HCT116 (cell line): ENCODE results near the gene HPS3. TPM values are rescaled to one million over a fixed set of nuclear protein-coding genes. Genes with fewer than 3 reads are reported as not detected.

ENCODE experiments used
- ATAC-seq: fragments of 200-7000 bp; cut with Tn5 transposase; 2 replicates; pipeline ENCODE4 v1.9.1; 2020; ENCODE audit warnings: mild to moderate bottlenecking, moderate library complexity
- BruUV-seq: library from RNA; stranded (reverse); fragments of 400-500 nt; replicated peaks from 2 replicates; lab custom pipeline; 2021; lab: Mats Ljungman, UMichigan
- CTCF ChIA-PET: fragments of 300-600 bp; sonication (Branson Sonifier 250); formaldehyde crosslinking; loops from one replicate; lab custom pipeline; 2021; ENCODE audit warnings: antibody characterized with exemption; lab: Charles Lee
- POLR2A ChIA-PET: fragments of 300-600, 350-600 bp; sonication (Branson Sonifier 250); formaldehyde crosslinking; loops from one replicate; lab custom pipeline; 2021; ENCODE audit warnings: antibody characterized with exemption; lab: Charles Lee
- RAD21 ChIA-PET, 2 experiments: fragments of 300-600 bp; sonication (Branson Sonifier 250); formaldehyde crosslinking; loops; one replicate each; lab custom pipeline; 2023; ENCODE audit warnings: low total read pairs in 2 of 2; ENCODE audit not compliant: uncharacterized antibody in 2 of 2, unreplicated experiment in 2 of 2, low non-redundant PET in 1 of 2; lab: Charles Lee
- DNase-seq: peaks from one replicate; pipeline ENCODE4 v3.0.0-alpha.2; 2010; ENCODE audit warnings: low read depth, low spot score
- H2AFZ ChIP-seq: fragments of 200-600 bp; shearing (Covaris generic), sonication (generic); 2 replicates; pipeline ENCODE4 v1.6.1; 2017; ENCODE audit warnings: low read depth, mixed run types, mixed read lengths, antibody characterized with exemption, low read length; ENCODE audit not compliant: poor library complexity, severe bottlenecking
- H3K27ac ChIP-seq: 2 replicates; pipeline ENCODE4 v1.5.1; 2012; ENCODE audit warnings: low read depth, low read length
- H3K27me3 ChIP-seq: fragments of 200-600 bp; sonication (generic); 2 replicates; pipeline ENCODE4 v1.6.1; 2016; ENCODE audit warnings: mixed run types, low read length, mixed read lengths; ENCODE audit not compliant: insufficient read depth
- H3K36me3 ChIP-seq, 2 experiments: fragments of 200-500 bp in 1 of 2; fragments of 200-600 bp in 1 of 2; sonication (Bioruptor generic) in 1 of 2; sonication (generic) in 1 of 2; 2 replicates each; pipeline versions ENCODE4 v1.5.1 to v1.6.1; 2014 to 2016; ENCODE audit warnings: low read length in 2 of 2, inconsistent platforms in 1 of 2, mixed read lengths in 1 of 2, mixed run types in 1 of 2; ENCODE audit not compliant: insufficient read depth in 2 of 2, control insufficient read depth in 1 of 2
- H3K4me1 ChIP-seq, 2 experiments: fragments of 200-600 bp in 1 of 2; sonication (generic) in 1 of 2; 2 replicates each; pipeline versions ENCODE4 v1.5.1 to v1.6.1; 2012 to 2017; ENCODE audit warnings: low read length in 2 of 2, inconsistent platforms in 1 of 2, mild to moderate bottlenecking in 1 of 2, mixed read lengths in 1 of 2, mixed run types in 1 of 2, moderate library complexity in 1 of 2; ENCODE audit not compliant: insufficient read depth in 2 of 2, control insufficient read depth in 1 of 2
- H3K4me2 ChIP-seq: fragments of 200-600 bp; sonication (generic); 2 replicates; pipeline ENCODE4 v1.6.1; 2017; ENCODE audit warnings: mixed run types, low read length, mixed read lengths
- H3K4me3 ChIP-seq, 2 experiments: fragments of 200-600 bp in 1 of 2; sonication (generic) in 1 of 2; replicated peaks in 1 of 2; 2 replicates each; pipeline ENCODE4 v1.5.1; 2011 to 2016; ENCODE audit warnings: low read length in 2 of 2, control low read depth in 1 of 2, low read depth in 1 of 2, mild to moderate bottlenecking in 1 of 2, mixed read lengths in 1 of 2, mixed run types in 1 of 2
- H3K79me2 ChIP-seq: fragments of 200-600 bp; sonication (generic); 2 replicates; pipeline ENCODE4 v1.6.1; 2017; ENCODE audit warnings: mild to moderate bottlenecking, mixed run types, low read length, moderate library complexity, mixed read lengths; ENCODE audit not compliant: insufficient read depth
- H3K9ac ChIP-seq: fragments of 200-600 bp; sonication (generic); 2 replicates; pipeline ENCODE4 v1.6.1; 2016; ENCODE audit warnings: low read length, mixed read lengths
- H3K9me2 ChIP-seq: fragments of 200-600 bp; sonication (generic), shearing (Covaris generic); 2 replicates; pipeline ENCODE4 v1.6.1; 2017; ENCODE audit warnings: mixed run types, mild to moderate bottlenecking, moderate library complexity; ENCODE audit not compliant: insufficient read depth
- H3K9me3 ChIP-seq, 2 experiments: fragments of 200-500 bp in 1 of 2; fragments of 200-600 bp in 1 of 2; sonication (Bioruptor generic) in 1 of 2; sonication (generic) in 1 of 2; 2 replicates each; pipeline ENCODE4 v1.6.1; 2014 to 2017; ENCODE audit warnings: low read length in 2 of 2, mixed read lengths in 2 of 2, inconsistent platforms in 1 of 2, low read depth in 1 of 2, mild to moderate bottlenecking in 1 of 2, mixed run types in 1 of 2, moderate library complexity in 1 of 2; ENCODE audit not compliant: control insufficient read depth in 1 of 2, insufficient read depth in 1 of 2
- H4K20me1 ChIP-seq: fragments of 200-600 bp; sonication (generic), shearing (Covaris generic); 2 replicates; pipeline ENCODE4 v1.6.1; 2017; ENCODE audit warnings: mixed run types, mild to moderate bottlenecking, moderate library complexity; ENCODE audit not compliant: insufficient read depth
- ATF3 ChIP-seq: IDR thresholded peaks from 2 replicates; pipeline ENCODE4 v1.6.1; 2012
- CBX3 ChIP-seq: IDR thresholded peaks from 2 replicates; pipeline ENCODE4 v1.6.1; 2012; ENCODE audit warnings: low read depth
- EZH2 ChIP-seq: fragments of 200-600 bp; sonication (generic); IDR thresholded peaks from 2 replicates; pipeline ENCODE4 v1.6.1; 2017; ENCODE audit warnings: antibody characterized with exemption, mixed run types
- EZH2phosphoT487 ChIP-seq: fragments of 200-600 bp; IDR thresholded peaks from 2 replicates; pipeline ENCODE4 v1.6.1; 2018; ENCODE audit warnings: antibody characterized with exemption, borderline replicate concordance
- FOSL1 ChIP-seq: IDR thresholded peaks from 2 replicates; pipeline ENCODE4 v1.6.1; 2012; ENCODE audit warnings: low read depth
- JUND ChIP-seq: IDR thresholded peaks from 2 replicates; pipeline ENCODE4 v1.6.1; 2012
- POLR2A ChIP-seq: IDR thresholded peaks from 2 replicates; pipeline ENCODE4 v1.7.0; 2011; ENCODE audit warnings: borderline replicate concordance; ENCODE audit not compliant: insufficient read depth, insufficient read length; ENCODE audit errors: extremely low read depth
- POLR2AphosphoS5 ChIP-seq: IDR thresholded peaks from 2 replicates; pipeline ENCODE4 v1.6.1; 2011; ENCODE audit warnings: mild to moderate bottlenecking, low read depth, low read length, moderate library complexity
- RAD21 ChIP-seq: IDR thresholded peaks from 2 replicates; pipeline ENCODE4 v1.6.1; 2012; ENCODE audit warnings: low read depth, mild to moderate bottlenecking
- SP1 ChIP-seq: IDR thresholded peaks from 2 replicates; pipeline ENCODE4 v1.6.1; 2012; ENCODE audit warnings: low read depth
- SRF ChIP-seq: IDR thresholded peaks from 2 replicates; pipeline ENCODE4 v1.6.1; 2012; ENCODE audit warnings: low read depth
- TCF7L2 ChIP-seq: IDR thresholded peaks from 2 replicates; pipeline ENCODE4 v1.7.0; 2011; ENCODE audit warnings: borderline replicate concordance, inconsistent platforms; ENCODE audit not compliant: insufficient read depth, insufficient read length; ENCODE audit errors: extremely low read depth
- YY1 ChIP-seq: IDR thresholded peaks from 2 replicates; pipeline ENCODE4 v1.6.1; 2011; ENCODE audit warnings: low read length, low read depth, moderate library complexity, mild to moderate bottlenecking; ENCODE audit not compliant: insufficient replicate concordance; ENCODE audit errors: extremely low read depth
- ZFX ChIP-seq: fragments of 450-650 bp; IDR thresholded peaks from 2 replicates; pipeline ENCODE4 v1.6.1; 2017
- ZNF274 ChIP-seq: fragments of 200-500 bp; sonication (Bioruptor generic); IDR thresholded peaks from 2 replicates; pipeline ENCODE4 v1.6.1; 2014; ENCODE audit warnings: mild to moderate bottlenecking, low read depth, low read length, inconsistent platforms
- intact Hi-C: fragments of 100-400 bp; cut with micrococcal nuclease; formaldehyde crosslinking; loops from 2 replicates; pipeline ENCODE4 v1.10.0; 2022
- total RNA-seq: library from RNA; stranded (reverse); gene quantifications from one replicate; pipeline ENCODE4 v1.2.1, GENCODE V29; 2021; ENCODE audit not compliant: unreplicated experiment

The HPS3 gene
- total RNA-seq, 1 experiment from 2014 or later = 17.1 TPM

GRCh38 chr3:149150436-149150835, 21.0 kb downstream of the HPS3 start:
- no peak for TF ChIP-seq RAD21
- TF ChIP-seq, all 23 proteins: peak for 0
- Histone ChIP-seq H3K36me3 (peaks cover 2 to 4% of the 10 kb centered on the region in 2 experiments; a peak in 1 of 4 replicates), H3K27me3 (no peaks in the 10 kb centered on the region), H3K79me2 (no peaks in the 10 kb centered on the region), H3K4me1 (no peaks in the 10 kb centered on the region), H3K9me3 (no peaks in the 10 kb centered on the region), H3K4me2 (no peak overlapping the region), H4K20me1 (no peaks in the 10 kb centered on the region), H3K27ac (no peak overlapping the region), H3K4me3 (no peak overlapping the region), H3K9ac (no peak overlapping the region), H2AFZ (no peak overlapping the region), H3K9me2 (no peaks in the 10 kb centered on the region)
- ChIA-PET POLR2A (no interaction called here), CTCF (no interaction called here), RAD21 (no interaction called here)
- ATAC-seq (no peak), DNase-seq (no peak)
- BruUV-seq = no TSS peak
- intact Hi-C loops = no loop called here

- DNase-seq = no peak
- no peaks in the 10 kb centered on the region for H4K20me1 ChIP-seq
- ChIA-PET POLR2A (no interaction called here), RAD21 (no interaction called here), CTCF (interaction anchor here (0.7 kb wide), 1 partner anchor 8 kb away, joined by 3 read pairs; no protein-coding TSS in a partner anchor)
- no peak for ATAC-seq
- no peaks in the 10 kb centered on the region for H3K9me3 ChIP-seq
- H3K9me2 ChIP-seq = no peaks in the 10 kb centered on the region
- peaks cover 2 to 4% of the 10 kb centered on the region in 2 experiments; a peak in 1 of 4 replicates for H3K36me3 ChIP-seq
- no peak overlapping the region for H2AFZ ChIP-seq
- H3K9ac ChIP-seq = no peak overlapping the region
- TF ChIP-seq FOSL1 = no peak
- no peak for TF ChIP-seq POLR2A
- TF ChIP-seq YY1 = no peak
- no peak for TF ChIP-seq JUND
- TF ChIP-seq EZH2 = no peak
- no peak for TF ChIP-seq SRF
- no peak for TF ChIP-seq RAD21
- no peak for TF ChIP-seq CBX3
- TF ChIP-seq TCF7L2 = no peak
- TF ChIP-seq EZH2phosphoT487 = no peak
- TF ChIP-seq POLR2AphosphoS5 = no peak
- TF ChIP-seq ZFX = no peak
- no peak for TF ChIP-seq SP1
- no peak for TF ChIP-seq ATF3
- no peak for TF ChIP-seq ZNF274
- no peaks in the 10 kb centered on the region for H3K27me3 ChIP-seq
- no peaks in the 10 kb centered on the region for H3K79me2 ChIP-seq
- no peaks in the 10 kb centered on the region for H3K4me1 ChIP-seq
- no peak overlapping the region for H3K4me2 ChIP-seq
- no peak overlapping the region for H3K4me3 ChIP-seq
- no TSS peak for BruUV-seq
- intact Hi-C loops = no loop called here
- no peak overlapping the region for H3K27ac ChIP-seq
Measured at GRCh38 chr3:149151843-149152242, 22.4 kb downstream of the HPS3 start.
